ENCODE results near the gene FYB1.

DNA sequence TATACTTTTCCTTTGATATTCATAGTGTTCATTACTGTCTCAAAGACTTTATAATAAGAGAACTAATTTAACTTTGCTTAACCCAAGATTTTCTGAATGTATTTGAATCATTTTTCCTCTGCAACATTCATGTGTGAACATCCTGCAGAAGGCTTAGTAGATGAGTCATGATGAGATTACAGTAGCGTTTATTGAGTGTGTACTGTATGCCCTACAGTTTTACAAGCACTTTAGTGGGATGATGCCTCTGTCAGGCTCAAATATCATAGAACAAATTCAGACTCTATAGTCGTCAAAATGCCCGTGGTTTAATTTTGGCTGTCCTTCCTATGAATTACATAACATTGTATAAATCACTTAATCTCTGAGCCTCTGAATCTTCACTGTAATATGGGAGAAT is 41.2 kb downstream of the FYB1 start:
- TF ChIP-seq, protein P1, sequence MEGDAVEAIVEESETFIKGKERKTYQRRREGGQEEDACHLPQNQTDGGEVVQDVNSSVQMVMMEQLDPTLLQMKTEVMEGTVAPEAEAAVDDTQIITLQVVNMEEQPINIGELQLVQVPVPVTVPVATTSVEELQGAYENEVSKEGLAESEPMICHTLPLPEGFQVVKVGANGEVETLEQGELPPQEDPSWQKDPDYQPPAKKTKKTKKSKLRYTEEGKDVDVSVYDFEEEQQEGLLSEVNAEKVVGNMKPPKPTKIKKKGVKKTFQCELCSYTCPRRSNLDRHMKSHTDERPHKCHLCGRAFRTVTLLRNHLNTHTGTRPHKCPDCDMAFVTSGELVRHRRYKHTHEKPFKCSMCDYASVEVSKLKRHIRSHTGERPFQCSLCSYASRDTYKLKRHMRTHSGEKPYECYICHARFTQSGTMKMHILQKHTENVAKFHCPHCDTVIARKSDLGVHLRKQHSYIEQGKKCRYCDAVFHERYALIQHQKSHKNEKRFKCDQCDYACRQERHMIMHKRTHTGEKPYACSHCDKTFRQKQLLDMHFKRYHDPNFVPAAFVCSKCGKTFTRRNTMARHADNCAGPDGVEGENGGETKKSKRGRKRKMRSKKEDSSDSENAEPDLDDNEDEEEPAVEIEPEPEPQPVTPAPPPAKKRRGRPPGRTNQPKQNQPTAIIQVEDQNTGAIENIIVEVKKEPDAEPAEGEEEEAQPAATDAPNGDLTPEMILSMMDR (IDR thresholded peaks at IDR 0.05; ENCODE audit: low read depth, low read length), result no peak
- no peak for TF ChIP-seq POLR2A (IDR thresholded peaks at IDR 0.05; ENCODE audit: extremely low read depth, insufficient read length)
- TF ChIP-seq, protein P2, sequence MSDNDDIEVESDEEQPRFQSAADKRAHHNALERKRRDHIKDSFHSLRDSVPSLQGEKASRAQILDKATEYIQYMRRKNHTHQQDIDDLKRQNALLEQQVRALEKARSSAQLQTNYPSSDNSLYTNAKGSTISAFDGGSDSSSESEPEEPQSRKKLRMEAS (IDR thresholded peaks at IDR 0.05; ENCODE audit: low read depth, low read length), result no peak
- no peak for TF ChIP-seq MYC (IDR thresholded peaks at IDR 0.05; ENCODE audit: low read depth, low read length)

All from NB4 (cell line).